ENCODE results near the gene THPO. TPM values are rescaled to one million over a fixed set of nuclear protein-coding genes. Genes with fewer than 3 reads are reported as not detected.

THPO gene
- polyA plus RNA-seq, 1 donor (not counting 4 experiments of a cell fraction or from before 2014, with no cell fraction given), result not detected

DNA sequence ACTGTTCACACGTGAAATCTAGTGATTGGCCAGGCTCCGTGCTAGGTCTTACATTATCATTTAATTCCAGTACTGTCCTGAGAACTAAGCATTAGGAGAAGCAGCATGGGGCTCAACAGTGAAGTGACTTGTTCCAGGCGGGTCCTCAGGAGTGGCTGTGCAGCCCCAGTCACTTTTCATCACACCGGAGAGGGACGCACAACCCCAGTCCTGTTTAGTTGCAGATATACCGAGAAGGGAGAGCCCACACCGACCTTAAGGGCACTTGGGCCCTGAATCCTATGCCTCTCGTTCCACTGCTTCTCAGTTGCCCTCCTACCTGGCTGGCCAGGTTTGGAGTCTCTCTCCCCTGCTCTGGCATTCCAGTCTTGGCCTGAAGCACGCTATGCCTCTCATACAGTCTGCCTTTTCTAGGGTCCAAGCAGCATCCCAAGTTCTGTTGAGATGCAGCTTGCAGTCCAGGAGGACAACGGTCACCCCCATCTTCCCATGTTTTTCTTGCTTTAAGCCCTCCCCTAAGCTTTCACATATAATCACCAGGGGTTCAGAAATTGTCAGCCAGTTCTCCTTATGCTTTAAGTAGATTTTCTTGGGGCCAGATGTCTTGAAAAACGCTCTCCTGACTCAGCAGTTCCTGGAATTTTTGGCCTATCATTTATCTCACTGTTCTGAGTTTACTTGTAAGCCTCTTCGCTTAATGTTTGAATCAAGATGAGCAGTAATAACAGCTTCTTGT lies 30.5 kb downstream of the THPO start:
- H3K36me3 ChIP-seq (ENCODE audit: control insufficient read depth in 2 of 2, extremely low read depth in 1 of 2, insufficient read depth in 2 of 2, low read length in 2 of 2), result peaks cover 14 to 16% of the 10 kb centered on the region in 2 experiments
- no peak for TF ChIP-seq EZH2 (IDR thresholded peaks at IDR 0.05; ENCODE audit: low read length)
- TF ChIP-seq, protein P1, sequence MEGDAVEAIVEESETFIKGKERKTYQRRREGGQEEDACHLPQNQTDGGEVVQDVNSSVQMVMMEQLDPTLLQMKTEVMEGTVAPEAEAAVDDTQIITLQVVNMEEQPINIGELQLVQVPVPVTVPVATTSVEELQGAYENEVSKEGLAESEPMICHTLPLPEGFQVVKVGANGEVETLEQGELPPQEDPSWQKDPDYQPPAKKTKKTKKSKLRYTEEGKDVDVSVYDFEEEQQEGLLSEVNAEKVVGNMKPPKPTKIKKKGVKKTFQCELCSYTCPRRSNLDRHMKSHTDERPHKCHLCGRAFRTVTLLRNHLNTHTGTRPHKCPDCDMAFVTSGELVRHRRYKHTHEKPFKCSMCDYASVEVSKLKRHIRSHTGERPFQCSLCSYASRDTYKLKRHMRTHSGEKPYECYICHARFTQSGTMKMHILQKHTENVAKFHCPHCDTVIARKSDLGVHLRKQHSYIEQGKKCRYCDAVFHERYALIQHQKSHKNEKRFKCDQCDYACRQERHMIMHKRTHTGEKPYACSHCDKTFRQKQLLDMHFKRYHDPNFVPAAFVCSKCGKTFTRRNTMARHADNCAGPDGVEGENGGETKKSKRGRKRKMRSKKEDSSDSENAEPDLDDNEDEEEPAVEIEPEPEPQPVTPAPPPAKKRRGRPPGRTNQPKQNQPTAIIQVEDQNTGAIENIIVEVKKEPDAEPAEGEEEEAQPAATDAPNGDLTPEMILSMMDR (optimal IDR thresholded peaks at IDR 0.05 in 1 of 3, IDR thresholded peaks at IDR 0.05 in 1 of 3, conservative IDR thresholded peaks at IDR 0.05 in 1 of 3; ENCODE audit: extremely low read depth in 1 of 3, insufficient read depth in 2 of 3, low read length in 3 of 3), result no peak
- DNase-seq (ENCODE audit: low read depth, low spot score) (no peak), FAIRE-seq (no peak)
- H3K9ac ChIP-seq (ENCODE audit: control insufficient read depth, extremely low read depth, insufficient read depth, low read length), result no peak overlapping the region
- dilution Hi-C loops (cut with MboI; ENCODE audit: extremely low pct_ligation_motif_present, low sequenced_read_pairs), result no loop called here
- no peaks in the 10 kb centered on the region for H3K9me1 ChIP-seq (ENCODE audit: control insufficient read depth, extremely low read depth, insufficient read depth, low read length)
- H3K27ac ChIP-seq (ENCODE audit: control insufficient read depth, insufficient read depth, low read length), result no peak overlapping the region
- H2AFZ ChIP-seq (ENCODE audit: control insufficient read depth, low read length), result no peak overlapping the region
- H3K4me2 ChIP-seq (ENCODE audit: control insufficient read depth, extremely low read depth, insufficient read depth, low read depth, low read length), result no peak overlapping the region
- peaks cover 12% of the 10 kb centered on the region for H3K4me1 ChIP-seq (ENCODE audit: control insufficient read depth, extremely low read depth, insufficient read depth, low read length)
- no peak overlapping the region for H3K4me3 ChIP-seq (ENCODE audit: control insufficient read depth in 2 of 3, extremely low read depth in 1 of 3, insufficient read depth in 2 of 3, low read depth in 1 of 3, low read length in 3 of 3)
- no peaks in the 10 kb centered on the region for H3K27me3 ChIP-seq (ENCODE audit: control insufficient read depth, extremely low read depth, insufficient read depth, low read length)
- H4K20me1 ChIP-seq (ENCODE audit: control insufficient read depth, extremely low read depth, insufficient read depth, low read length), result no peaks in the 10 kb centered on the region
- H3K9me3 ChIP-seq (ENCODE audit: control insufficient read depth, low read depth, low read length), result no peaks in the 10 kb centered on the region
- no peaks in the 10 kb centered on the region for H3K79me2 ChIP-seq (ENCODE audit: control insufficient read depth, insufficient read depth, low read length)

DNA sequence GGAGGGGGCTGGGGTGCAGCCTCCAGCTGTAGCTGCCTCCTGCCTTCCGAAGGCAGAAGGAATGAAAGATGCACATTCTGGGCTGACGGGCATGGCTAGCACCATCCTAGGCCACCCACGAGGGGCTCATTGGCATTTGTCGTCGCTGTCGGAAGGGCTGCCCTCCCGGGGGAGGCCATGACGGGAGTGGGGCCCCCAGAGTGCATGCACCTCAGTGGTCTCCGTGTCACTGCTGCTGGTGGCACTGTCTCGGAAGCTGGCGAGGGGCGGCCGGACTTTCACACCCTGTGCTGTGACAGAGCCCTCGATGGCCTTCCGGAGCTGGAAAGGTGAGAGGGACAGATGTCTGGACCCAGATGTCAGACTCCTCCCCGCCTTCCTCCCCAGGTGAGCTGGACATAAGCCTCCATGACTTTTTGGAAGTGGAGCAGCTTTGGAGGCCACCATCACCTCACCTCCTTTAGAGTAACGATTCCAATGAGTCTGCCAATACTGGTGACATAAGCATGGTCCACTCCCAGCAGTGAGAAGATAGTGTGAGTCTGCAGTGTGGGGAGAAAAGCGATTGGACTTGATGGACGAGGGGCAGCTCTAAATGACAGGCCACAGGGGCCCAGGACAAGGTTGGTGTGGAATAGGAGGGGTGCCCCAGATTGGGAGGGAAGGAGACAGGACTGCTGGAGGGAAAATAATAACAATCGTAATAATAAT lies 31.4 kb downstream of the THPO start:
- H3K79me2 ChIP-seq (ENCODE audit: control insufficient read depth, insufficient read depth, low read length), result no peaks in the 10 kb centered on the region
- no peak overlapping the region for H2AFZ ChIP-seq (ENCODE audit: control insufficient read depth, low read length)
- no peak overlapping the region for H3K27ac ChIP-seq (ENCODE audit: control insufficient read depth, insufficient read depth, low read length)
- no peak for FAIRE-seq
- peaks cover 12 to 17% of the 10 kb centered on the region in 2 experiments for H3K36me3 ChIP-seq (ENCODE audit: control insufficient read depth in 2 of 2, extremely low read depth in 1 of 2, insufficient read depth in 2 of 2, low read length in 2 of 2)
- no peak overlapping the region for H3K4me3 ChIP-seq (ENCODE audit: control insufficient read depth in 2 of 3, extremely low read depth in 1 of 3, insufficient read depth in 2 of 3, low read depth in 1 of 3, low read length in 3 of 3)
- H3K4me1 ChIP-seq (ENCODE audit: control insufficient read depth, extremely low read depth, insufficient read depth, low read length), result peaks cover 18% of the 10 kb centered on the region
- H3K9me1 ChIP-seq (ENCODE audit: control insufficient read depth, extremely low read depth, insufficient read depth, low read length), result no peaks in the 10 kb centered on the region
- no peak overlapping the region for H3K4me2 ChIP-seq (ENCODE audit: control insufficient read depth, extremely low read depth, insufficient read depth, low read depth, low read length)
- H3K27me3 ChIP-seq (ENCODE audit: control insufficient read depth, extremely low read depth, insufficient read depth, low read length), result no peaks in the 10 kb centered on the region
- dilution Hi-C loops (cut with MboI; ENCODE audit: extremely low pct_ligation_motif_present, low sequenced_read_pairs), result no loop called here
- TF ChIP-seq, protein P1 (optimal IDR thresholded peaks at IDR 0.05 in 1 of 3, IDR thresholded peaks at IDR 0.05 in 1 of 3, conservative IDR thresholded peaks at IDR 0.05 in 1 of 3; ENCODE audit: extremely low read depth in 1 of 3, insufficient read depth in 2 of 3, low read length in 3 of 3), result no peak
- TF ChIP-seq EZH2 (IDR thresholded peaks at IDR 0.05; ENCODE audit: low read length), result no peak
- H3K9me3 ChIP-seq (ENCODE audit: control insufficient read depth, low read depth, low read length), result no peaks in the 10 kb centered on the region
- H4K20me1 ChIP-seq (ENCODE audit: control insufficient read depth, extremely low read depth, insufficient read depth, low read length), result peaks cover 3% of the 10 kb centered on the region
- DNase-seq (ENCODE audit: low read depth, low spot score), result no peak
- no peak overlapping the region for H3K9ac ChIP-seq (ENCODE audit: control insufficient read depth, extremely low read depth, insufficient read depth, low read length)
